GM12801 (cell line): ENCODE data around the gene BBS9.

ENCODE experiments used
- TF ChIP-seq, protein P1 (sequence below): IDR thresholded peaks from one replicate; pipeline ENCODE4 v1.5.1; 2011; ENCODE audit warnings: control low read depth; ENCODE audit not compliant: insufficient read length; ENCODE audit errors: extremely low read depth

BBS9 gene

DNA sequence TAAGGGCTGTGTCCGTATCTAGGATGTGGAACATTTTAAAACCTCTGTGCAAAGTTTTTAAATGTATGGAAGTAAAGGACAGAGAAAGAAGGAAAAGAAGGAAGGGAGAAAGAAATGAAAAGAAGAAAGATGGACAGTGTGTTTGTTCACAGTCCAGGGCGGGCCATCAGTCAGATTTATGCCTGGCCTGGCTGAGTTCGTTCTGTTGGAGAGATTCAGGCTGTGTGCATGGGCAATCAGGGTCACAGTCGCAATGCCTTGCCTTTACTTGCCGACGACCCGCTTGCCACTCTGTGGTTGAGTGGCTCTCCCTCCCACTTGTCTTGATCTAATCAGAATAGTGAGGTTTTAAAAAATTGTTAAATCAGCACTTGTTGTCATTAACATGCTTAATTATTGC is 406.6 kb downstream of the BBS9 start:
- TF ChIP-seq, protein P1, sequence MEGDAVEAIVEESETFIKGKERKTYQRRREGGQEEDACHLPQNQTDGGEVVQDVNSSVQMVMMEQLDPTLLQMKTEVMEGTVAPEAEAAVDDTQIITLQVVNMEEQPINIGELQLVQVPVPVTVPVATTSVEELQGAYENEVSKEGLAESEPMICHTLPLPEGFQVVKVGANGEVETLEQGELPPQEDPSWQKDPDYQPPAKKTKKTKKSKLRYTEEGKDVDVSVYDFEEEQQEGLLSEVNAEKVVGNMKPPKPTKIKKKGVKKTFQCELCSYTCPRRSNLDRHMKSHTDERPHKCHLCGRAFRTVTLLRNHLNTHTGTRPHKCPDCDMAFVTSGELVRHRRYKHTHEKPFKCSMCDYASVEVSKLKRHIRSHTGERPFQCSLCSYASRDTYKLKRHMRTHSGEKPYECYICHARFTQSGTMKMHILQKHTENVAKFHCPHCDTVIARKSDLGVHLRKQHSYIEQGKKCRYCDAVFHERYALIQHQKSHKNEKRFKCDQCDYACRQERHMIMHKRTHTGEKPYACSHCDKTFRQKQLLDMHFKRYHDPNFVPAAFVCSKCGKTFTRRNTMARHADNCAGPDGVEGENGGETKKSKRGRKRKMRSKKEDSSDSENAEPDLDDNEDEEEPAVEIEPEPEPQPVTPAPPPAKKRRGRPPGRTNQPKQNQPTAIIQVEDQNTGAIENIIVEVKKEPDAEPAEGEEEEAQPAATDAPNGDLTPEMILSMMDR = no peak

DNA sequence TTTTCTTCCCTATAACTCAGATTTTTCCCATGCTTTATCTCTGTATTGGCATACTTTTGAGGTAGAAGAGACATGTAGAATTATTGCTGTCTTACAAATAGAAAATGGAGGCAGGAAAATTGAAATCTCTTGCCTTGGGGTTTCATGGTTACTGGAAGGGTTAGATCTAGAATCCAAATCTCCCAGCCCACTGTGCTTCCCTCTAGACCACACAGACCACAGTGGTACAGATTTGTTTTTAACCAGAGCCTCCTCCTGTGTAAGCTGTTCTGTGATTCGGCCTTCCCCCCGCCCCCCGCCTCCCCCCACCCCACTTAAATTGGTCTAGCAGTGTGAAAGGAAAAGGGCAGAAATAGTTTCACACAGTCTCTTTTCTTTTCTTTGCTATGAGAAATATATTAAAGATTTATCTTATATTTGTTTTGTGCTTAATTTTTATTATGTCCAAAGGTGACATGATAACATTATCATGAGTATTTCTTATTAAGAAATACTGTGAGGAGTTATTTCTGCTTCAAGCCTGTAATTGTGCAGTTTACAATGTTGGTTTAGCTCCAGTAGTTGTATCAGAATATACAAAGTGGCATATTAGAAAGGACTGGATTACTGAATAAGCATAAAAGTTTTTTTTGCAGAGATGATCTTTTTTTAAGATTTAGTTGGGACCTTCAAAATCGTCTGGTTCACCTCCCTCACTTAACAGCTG is 407.2 kb downstream of the BBS9 start:
- TF ChIP-seq, protein P1 = no peak

DNA sequence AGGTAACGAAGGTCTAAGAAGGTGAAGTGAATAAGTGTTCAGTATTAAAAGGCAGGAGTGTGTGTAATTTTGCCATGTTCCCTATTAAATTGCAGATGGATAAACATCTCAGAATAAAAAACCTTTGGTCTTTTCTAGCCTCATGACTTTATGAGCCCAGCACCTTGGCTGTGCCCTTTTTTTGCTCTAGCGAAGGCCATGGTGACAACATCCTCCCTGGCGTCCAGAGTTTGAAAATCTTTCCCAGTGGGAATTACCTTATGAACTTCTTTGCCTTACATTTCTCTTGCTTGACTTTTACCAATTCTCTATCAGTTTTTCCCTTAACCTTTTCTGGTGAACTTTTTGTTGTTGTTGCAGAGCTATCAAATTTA is 407.7 kb downstream of the BBS9 start:
- TF ChIP-seq, protein P1 = no peak

DNA sequence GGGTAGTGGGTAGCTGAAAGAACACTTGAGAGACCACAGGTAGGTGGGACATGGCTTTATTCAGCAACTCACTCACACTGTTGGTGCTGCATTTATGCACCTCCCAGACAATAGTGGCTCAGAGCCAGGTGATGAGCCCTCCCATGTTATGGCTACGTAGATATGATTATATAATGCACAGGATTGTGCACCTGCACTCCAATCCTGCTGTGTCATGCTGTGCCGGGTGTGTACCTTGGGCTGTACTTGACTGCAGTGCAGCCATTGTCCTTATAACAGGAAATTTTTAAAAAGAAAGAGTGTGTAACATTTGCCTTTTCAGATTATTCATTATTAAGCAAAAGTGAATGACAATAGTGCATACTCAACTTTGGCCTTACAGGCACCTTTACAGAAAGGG is 409.8 kb downstream of the BBS9 start:
- TF ChIP-seq, protein P1 = no peak

DNA sequence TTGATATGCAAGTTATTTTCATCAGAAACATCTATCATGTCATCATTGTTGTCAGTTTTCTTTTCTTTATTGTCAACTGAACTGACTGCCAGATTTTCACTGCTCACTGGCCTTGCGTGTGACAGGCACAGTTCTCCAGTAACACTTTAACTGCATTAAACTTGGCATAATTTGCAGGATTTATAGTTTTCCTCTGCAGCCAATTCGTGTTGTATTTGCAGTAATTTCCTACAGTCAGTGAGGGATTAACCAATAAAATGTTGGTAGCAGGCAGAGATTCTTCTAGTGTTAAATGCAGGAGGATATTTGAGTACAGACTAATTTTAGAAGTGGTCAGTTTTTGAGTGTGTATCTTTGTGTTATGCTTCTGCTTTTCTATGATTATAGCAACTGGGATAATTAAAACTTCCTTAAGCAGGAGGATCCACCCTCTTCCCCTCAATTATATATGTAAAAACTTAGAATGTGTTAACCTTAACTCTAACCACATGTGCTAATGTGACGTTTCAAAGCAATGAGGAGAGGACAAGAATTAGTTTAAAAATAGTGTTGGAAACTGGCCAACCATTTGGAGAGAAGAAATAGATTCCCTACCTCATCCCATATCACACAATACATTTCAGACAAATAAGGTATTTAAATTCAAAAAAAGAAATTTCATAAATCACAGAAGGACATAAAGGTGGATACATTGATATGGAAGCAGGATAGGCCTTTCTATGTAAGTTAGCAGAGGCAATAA is 410.5 kb downstream of the BBS9 start:
- TF ChIP-seq, protein P1 = no peak

DNA sequence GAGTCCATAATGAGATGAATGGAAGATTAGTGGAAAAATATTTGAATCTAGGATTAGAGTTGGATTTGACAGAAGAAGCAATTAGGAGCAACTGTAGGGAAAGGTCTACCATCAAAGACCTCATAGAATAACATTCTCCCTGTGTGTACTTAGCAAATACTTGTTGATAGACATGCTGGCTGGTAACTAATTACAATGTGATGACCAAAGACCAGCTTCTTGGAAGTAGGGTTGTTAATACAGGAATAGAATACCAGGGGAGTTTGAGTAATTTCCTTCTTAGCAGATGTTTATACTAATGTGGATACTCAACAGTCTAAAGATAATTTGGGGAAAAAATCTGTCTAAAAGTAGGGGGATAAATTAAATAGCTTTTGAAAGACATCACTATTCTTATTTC is 418.5 kb downstream of the BBS9 start:
- TF ChIP-seq, protein P1 = no peak

DNA sequence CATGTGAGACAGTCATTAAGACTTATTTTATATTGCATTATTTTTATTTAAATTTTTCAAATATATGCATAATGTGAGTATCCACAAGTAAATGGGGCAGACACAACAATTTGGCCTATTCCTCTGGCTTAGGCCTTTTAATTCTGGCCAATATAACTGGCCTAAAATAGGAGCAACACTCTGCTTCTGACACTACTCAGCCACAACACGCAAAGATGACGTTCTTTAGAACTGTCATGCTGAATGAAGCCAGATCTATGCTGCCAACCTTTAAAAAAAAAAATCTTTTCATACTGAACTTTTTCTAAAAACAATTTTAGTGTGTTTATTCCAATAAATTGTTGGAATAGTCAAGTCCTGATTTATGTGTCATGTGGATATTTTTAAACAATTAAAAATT is 421.0 kb downstream of the BBS9 start:
- TF ChIP-seq, protein P1 = no peak
